ENCODE measurements around the gene C18orf63. TPM values are rescaled to one million over a fixed set of nuclear protein-coding genes. Genes with fewer than 3 reads are reported as not detected.
A peak's percentile ranks its signal among the peaks of the same experiment; 100 is the strongest.
"Not testable (repeated sequence)": the region's sequence is repeated elsewhere in the genome, so short reads cannot be mapped to it uniquely, and the experiment has no call there.

C18orf63 gene
- total RNA-seq, 1 donor from 2014 or later = not detected

GRCh38 chr18:74286106-74286855, 29.4 kb upstream of the C18orf63 start:
- ATAC-seq = no peak
- DNase-seq (ENCODE audit: low spot score) = no peak

- ATAC-seq (no peak), DNase-seq (ENCODE audit: low spot score) (no peak)
These were observed 28.8 kb upstream of the C18orf63 start for GRCh38 chr18:74286856-74287255.

GRCh38 chr18:74288041-74288440, 27.6 kb upstream of the C18orf63 start:
- ATAC-seq (no peak), DNase-seq (ENCODE audit: low spot score) (no peak)

- ATAC-seq (no peak), DNase-seq (ENCODE audit: low spot score) (no peak)
These were observed 26.9 kb upstream of the C18orf63 start for GRCh38 chr18:74288730-74289129.

GRCh38 chr18:74289137-74289536, 26.5 kb upstream of the C18orf63 start:
- DNase-seq (ENCODE audit: low spot score) (no peak), ATAC-seq (no peak)

GRCh38 chr18:74290021-74290420, 25.6 kb upstream of the C18orf63 start:
- DNase-seq (ENCODE audit: low spot score) (no peak), ATAC-seq (peak; percentile 1)

- ATAC-seq (peak; percentile 12), DNase-seq (ENCODE audit: low spot score) (no peak)
These were observed 24.7 kb upstream of the C18orf63 start for GRCh38 chr18:74290794-74291471.

GRCh38 chr18:74291472-74291770, 24.2 kb upstream of the C18orf63 start:
- ATAC-seq = peak; percentile 14

GRCh38 chr18:74291771-74292540, 23.7 kb upstream of the C18orf63 start, which contains the start of gene CYB5A:
Gene CYB5A, minus strand, starts transcription at chr18:74291963. Its CDS starts 88 bp downstream, at chr18:74291875.
- peak; percentile 84 for ATAC-seq
- DNase-seq (ENCODE audit: low spot score) = peak; percentile 100

More at GRCh38 chr18:74291472-74291770, 24.2 kb upstream of the C18orf63 start:
- DNase-seq (ENCODE audit: low spot score) = no peak

GRCh38 chr18:74292541-74292858, 23.1 kb upstream of the C18orf63 start:
- ATAC-seq = no peak

GRCh38 chr18:74292982-74293381, 22.7 kb upstream of the C18orf63 start:
- DNase-seq (ENCODE audit: low spot score); ATAC-seq: not testable (repeated sequence)

More at GRCh38 chr18:74292541-74292858, 23.1 kb upstream of the C18orf63 start:
- no peak for DNase-seq (ENCODE audit: low spot score)

GRCh38 chr18:74294526-74294925, 21.1 kb upstream of the C18orf63 start:
- ATAC-seq (no peak), DNase-seq (ENCODE audit: low spot score) (no peak)

GRCh38 chr18:74299162-74299561, 16.5 kb upstream of the C18orf63 start:
- no peak for ATAC-seq
- DNase-seq (ENCODE audit: low spot score) = no peak

GRCh38 chr18:74299746-74300145, 15.9 kb upstream of the C18orf63 start:
- DNase-seq (ENCODE audit: low spot score) = no peak
- ATAC-seq = no peak

- ATAC-seq (no peak), DNase-seq (ENCODE audit: low spot score) (no peak)
These were observed 12.3 kb upstream of the C18orf63 start for GRCh38 chr18:74303306-74303705.

GRCh38 chr18:74303936-74304335, 11.7 kb upstream of the C18orf63 start:
- DNase-seq (ENCODE audit: low spot score) = no peak
- no peak for ATAC-seq

GRCh38 chr18:74310411-74310810, 5.2 kb upstream of the C18orf63 start:
- DNase-seq (ENCODE audit: low spot score) = no peak
- ATAC-seq = peak; percentile 90

GRCh38 chr18:74311000-74311399, 4.6 kb upstream of the C18orf63 start:
- DNase-seq (ENCODE audit: low spot score) (no peak), ATAC-seq (no peak)

GRCh38 chr18:74314759-74315463, 728 bp upstream of the C18orf63 start:
- ATAC-seq (no peak), DNase-seq (ENCODE audit: low spot score) (no peak)

GRCh38 chr18:74316257-74317170, 875 bp downstream of the C18orf63 start:
- ATAC-seq (peak; percentile 72), DNase-seq (ENCODE audit: low spot score) (no peak)
